WI38 (cell line): ENCODE measurements around the gene RASD1.

ENCODE experiments used
- H3K4me3 ChIP-seq: 2 replicates; pipeline ENCODE4 v1.5.1; 2011; ENCODE audit warnings: low read depth, mild to moderate bottlenecking, control low read depth, low read length
- TF ChIP-seq, protein P1 (sequence below): IDR thresholded peaks from 2 replicates; pipeline ENCODE4 v1.5.1; 2012; ENCODE audit warnings: low read depth, mild to moderate bottlenecking, control low read depth, low read length

RASD1 gene

DNA sequence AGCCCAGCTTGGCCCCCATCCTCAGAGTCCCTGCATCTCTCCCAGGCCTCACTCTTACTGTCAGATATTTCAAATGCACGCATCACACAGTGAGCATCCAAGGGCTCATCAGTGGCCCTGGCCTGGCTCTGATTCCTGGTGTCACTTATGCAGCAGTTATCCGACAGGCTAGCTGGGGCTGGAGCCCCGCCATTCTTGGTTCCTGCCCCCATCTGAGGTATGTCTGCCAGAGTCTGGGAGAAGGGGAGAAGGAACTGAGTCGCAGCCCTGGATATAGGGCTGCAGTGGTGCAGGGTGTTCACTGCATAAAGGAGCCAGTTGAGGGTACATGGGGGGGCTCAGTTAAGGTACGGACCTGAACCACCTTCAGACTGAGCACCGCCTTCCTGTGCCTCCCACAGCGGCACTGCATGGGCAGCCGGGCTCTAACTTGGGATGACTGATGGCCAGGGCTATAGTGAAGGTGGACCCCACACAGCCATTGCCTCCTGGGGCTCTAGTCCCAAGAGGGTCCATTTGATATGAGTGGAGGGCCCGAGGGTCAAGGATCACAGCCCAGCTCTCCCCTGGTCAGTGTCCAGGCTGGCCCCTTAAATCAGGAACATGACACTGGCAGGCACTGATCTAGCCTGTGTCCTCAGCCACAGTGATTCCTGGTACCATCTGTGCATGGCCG lies 1.8 kb upstream of the RASD1 start:
- H3K4me3 ChIP-seq: no peak overlapping the region
- TF ChIP-seq, protein P1, sequence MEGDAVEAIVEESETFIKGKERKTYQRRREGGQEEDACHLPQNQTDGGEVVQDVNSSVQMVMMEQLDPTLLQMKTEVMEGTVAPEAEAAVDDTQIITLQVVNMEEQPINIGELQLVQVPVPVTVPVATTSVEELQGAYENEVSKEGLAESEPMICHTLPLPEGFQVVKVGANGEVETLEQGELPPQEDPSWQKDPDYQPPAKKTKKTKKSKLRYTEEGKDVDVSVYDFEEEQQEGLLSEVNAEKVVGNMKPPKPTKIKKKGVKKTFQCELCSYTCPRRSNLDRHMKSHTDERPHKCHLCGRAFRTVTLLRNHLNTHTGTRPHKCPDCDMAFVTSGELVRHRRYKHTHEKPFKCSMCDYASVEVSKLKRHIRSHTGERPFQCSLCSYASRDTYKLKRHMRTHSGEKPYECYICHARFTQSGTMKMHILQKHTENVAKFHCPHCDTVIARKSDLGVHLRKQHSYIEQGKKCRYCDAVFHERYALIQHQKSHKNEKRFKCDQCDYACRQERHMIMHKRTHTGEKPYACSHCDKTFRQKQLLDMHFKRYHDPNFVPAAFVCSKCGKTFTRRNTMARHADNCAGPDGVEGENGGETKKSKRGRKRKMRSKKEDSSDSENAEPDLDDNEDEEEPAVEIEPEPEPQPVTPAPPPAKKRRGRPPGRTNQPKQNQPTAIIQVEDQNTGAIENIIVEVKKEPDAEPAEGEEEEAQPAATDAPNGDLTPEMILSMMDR: no peak

DNA sequence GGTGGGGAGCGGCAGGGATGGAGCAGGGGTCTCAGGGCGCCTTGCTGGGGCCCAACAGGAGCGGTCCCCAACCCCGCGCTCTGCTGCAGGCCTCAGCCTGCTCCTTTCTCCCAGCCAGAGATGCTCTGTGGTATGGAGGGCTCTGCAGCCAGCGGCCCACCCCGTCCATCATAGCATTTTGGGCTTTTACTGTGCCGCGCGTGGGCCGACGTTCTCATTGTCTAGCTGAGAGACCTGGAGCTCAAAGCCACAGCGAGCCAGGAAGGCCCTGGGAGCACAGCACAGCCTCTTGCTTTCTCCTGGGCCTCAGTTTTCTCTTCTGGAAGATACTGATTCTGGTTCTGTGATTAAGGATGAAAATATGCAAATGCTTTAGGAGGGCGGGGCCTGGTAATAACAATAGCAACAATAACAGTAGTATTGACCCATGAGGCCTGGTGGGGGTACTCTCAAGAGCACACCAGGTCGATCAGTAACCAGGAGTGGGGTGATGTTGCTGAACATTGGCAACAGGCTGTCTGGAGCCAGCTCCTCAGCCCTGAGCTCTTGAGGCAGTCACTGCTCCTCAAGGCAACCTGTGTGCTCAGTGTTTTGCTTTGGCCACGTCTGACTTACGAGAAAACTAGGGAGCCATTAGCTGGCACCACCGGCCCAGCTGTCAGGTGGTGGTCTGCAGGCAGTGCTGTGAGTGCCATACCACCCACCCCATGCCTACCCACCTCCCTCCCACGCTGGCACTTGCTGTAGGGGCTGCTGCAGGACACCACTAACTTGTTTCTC lies 1.1 kb upstream of the RASD1 start:
- H3K4me3 ChIP-seq: no peak overlapping the region

DNA sequence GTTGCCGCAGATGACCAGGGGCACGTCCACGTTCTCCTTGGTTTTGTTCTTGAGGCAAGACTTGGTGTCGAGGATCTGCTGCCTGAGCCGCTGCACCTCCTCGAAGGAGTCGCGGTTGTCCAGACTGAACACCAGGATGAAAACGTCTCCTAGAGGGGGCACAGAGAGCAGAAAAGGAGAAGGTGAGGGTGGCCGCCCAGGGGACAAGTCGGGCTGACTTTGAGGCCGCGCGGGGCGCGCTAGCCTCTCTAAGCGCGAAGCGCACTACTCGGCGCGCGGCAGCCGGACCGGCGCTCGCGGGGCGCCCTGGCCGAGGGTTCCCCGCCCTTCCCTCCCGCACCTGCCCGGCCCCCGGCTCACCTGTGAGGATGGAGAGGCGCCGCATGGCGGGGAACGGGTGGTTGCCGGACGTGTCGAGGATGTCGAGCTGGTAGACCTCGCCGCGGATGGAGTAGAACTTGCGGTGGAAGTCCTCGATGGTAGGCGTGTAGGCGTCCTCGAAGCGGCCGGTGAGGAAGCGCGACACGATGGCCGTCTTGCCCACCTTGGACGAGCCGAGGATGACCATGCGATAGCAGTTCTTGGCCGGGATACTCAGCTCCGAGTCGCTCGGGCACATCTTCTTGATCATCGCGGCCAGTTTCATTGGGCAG lies 533 bp downstream of the RASD1 start:
- H3K4me3 ChIP-seq: peak overlapping the region; percentile 67
- TF ChIP-seq, protein P1: no peak

More for the DNA sequence above, 1.1 kb upstream of the RASD1 start:
- TF ChIP-seq, protein P1: no peak

DNA sequence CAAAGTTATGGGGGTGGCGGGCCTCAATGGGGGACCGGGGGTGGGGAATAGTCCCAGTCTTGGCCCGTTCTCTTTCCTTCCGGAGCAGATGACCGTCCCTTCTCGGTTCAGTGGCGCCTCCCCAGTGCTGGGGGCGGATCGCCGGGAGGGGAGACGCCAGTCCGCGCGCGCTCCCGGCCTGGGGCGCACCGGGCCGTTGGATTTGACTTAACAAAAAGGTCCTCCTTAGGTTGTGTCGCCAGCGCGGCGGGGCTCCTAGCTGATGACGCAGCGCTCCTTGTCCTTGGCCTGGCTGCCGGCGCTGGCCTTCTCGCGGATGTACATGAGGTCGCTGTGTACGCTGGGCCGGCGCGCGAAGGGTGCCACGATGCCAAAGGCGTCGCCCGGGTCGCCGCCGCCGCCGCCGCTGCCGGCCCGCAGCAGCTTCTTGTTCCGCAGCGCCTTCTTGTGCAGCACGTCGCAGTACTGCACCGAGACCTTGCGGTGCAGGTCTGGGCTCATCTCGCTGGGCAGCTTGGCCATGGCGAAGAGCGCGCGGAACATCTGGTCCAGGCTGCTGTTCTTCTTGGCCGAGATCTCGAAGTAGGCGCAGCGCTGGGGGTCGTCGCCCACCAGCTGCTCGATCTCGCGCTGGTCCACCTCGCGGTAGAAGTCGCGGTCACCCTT lies 1.2 kb downstream of the RASD1 start:
- TF ChIP-seq, protein P1: no peak
- H3K4me3 ChIP-seq: peak overlapping the region; percentile 67

DNA sequence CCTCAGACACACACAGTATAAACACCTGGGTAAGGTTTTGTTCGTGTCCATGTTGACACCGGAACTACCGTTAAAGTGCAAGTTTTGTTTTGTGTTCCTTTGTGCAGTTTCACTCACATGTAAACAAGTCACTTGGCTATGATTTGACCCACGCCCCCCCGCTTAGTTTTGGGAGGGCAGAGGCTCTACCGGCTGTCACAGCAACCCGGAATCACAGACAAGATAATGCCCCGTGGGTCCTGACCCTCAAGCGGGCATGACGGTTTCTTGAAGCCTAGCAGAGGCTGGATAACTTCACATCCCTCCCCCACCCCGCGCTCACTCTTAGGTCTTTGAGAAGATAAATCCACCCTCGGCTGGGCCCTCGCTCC lies 1.7 kb downstream of the RASD1 start:
- TF ChIP-seq, protein P1: no peak
- peak overlapping the region; percentile 67; the same call in 1 of the 2 replicates for H3K4me3 ChIP-seq

DNA sequence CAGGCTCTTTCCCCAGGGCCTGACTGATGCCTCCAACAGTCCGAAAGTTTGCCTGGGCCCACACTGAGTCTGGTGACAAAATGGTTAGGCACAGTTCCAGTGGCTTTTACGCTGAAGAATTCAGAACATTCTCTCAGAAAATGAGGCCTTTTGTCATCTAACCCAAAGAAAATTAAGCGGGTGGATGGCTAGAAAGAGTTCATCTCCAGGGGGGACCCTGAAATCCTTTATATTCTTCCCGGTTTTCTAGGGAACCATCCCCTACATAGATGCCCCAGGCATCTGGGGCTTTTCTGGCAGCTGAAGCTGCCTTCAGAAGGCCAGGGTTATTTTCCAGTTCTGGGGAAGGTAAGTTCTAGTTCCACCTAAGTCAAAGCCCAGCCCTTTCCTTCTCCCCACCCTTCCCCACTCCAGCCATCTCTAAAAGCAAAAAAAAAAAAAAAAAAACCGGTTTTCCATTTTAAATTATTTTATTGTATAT lies 2.2 kb downstream of the RASD1 start:
- TF ChIP-seq, protein P1: no peak
- no peak overlapping the region for H3K4me3 ChIP-seq
